BLaER1 (cell line): ENCODE measurements around the gene CD55.

Experiments used
- H3K27ac ChIP-seq: shearing (Covaris generic); formaldehyde crosslinking; 2 replicates; pipeline ENCODE4 v1.8.1; 2022
- H3K27me3 ChIP-seq: shearing (Covaris generic); formaldehyde crosslinking; 2 replicates; pipeline ENCODE4 v1.8.1; 2022
- H3K36me3 ChIP-seq: shearing (Covaris generic); formaldehyde crosslinking; 2 replicates; pipeline ENCODE4 v1.8.1; 2022
- H3K4me1 ChIP-seq: shearing (Covaris generic); formaldehyde crosslinking; 2 replicates; pipeline ENCODE4 v1.8.1; 2022
- H3K4me2 ChIP-seq: shearing (Covaris generic); formaldehyde crosslinking; 2 replicates; pipeline ENCODE4 v1.8.1; 2022
- H3K4me3 ChIP-seq: shearing (Covaris generic); formaldehyde crosslinking; 2 replicates; pipeline ENCODE4 v1.8.1; 2022
- H3K9ac ChIP-seq: shearing (Covaris generic); formaldehyde crosslinking; 2 replicates; pipeline ENCODE4 v1.8.1; 2022
- H3K9me3 ChIP-seq: shearing (Covaris generic); formaldehyde crosslinking; 2 replicates; pipeline ENCODE4 v1.8.1; 2022
- H4K20me1 ChIP-seq: shearing (Covaris generic); formaldehyde crosslinking; 2 replicates; pipeline ENCODE4 v1.8.1; 2022
- Cebpa-rat ChIP-seq: shearing (Covaris generic); IDR thresholded peaks from 2 replicates; pipeline ENCODE4 v1.8.1; 2022

The CD55 gene

DNA sequence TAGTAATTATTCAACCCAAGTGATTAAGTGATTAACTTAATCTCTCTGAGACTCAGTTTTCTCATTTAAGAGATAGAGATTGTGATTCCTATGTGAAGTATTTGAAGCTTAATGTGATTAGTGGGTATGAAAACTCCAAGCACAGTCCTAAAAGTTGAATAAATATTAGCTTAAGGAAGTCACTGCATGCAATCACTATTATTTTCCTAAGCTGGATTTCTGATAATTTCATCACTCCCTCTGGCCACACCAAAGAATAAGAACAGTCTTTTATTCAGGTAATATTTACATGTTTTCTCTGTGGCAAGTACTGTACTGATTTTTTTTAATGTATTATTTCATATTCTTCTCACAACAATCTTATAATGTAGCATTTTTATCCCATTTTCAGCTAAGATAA is 31.1 kb downstream of the CD55 start:
- Histone ChIP-seq H3K4me3 (no peak overlapping the region), H3K27ac (no peak overlapping the region), H3K9ac (no peak overlapping the region), H3K9me3 (peaks cover 14% of the 10 kb centered on the region), H3K27me3 (no peaks in the 10 kb centered on the region), H3K4me1 (no peaks in the 10 kb centered on the region), H3K4me2 (no peak overlapping the region), H4K20me1 (no peaks in the 10 kb centered on the region), H3K36me3 (peaks cover 16% of the 10 kb centered on the region)
- no peak for TF ChIP-seq Cebpa-rat

DNA sequence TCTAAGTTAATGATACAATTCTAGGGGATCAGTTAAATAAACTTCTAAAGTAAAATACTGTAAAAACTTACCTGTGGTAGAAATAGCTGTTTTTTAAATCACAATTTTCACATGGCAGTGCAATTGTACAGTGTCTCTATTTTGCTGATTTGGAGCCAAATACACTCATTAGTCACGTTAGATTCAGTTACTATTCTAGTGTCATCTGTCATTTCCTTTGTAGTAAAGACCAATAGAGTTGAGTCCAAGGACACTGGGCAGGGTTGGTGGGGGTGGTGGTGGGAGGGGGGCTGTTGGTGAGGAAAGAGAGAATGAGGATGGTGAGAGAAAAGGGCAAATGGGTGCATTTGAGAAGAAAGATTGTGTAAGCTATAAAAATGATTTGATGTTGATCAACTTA is 33.6 kb downstream of the CD55 start:
- TF ChIP-seq Cebpa-rat, result no peak
- Histone ChIP-seq H3K4me3 (no peak overlapping the region), H3K27ac (no peak overlapping the region), H3K36me3 (no peaks in the 10 kb centered on the region; the same call in 1 of the 2 replicates), H3K4me1 (no peaks in the 10 kb centered on the region), H3K27me3 (no peaks in the 10 kb centered on the region), H3K9me3 (no peaks in the 10 kb centered on the region), H3K9ac (no peak overlapping the region), H4K20me1 (no peaks in the 10 kb centered on the region), H3K4me2 (no peak overlapping the region)

DNA sequence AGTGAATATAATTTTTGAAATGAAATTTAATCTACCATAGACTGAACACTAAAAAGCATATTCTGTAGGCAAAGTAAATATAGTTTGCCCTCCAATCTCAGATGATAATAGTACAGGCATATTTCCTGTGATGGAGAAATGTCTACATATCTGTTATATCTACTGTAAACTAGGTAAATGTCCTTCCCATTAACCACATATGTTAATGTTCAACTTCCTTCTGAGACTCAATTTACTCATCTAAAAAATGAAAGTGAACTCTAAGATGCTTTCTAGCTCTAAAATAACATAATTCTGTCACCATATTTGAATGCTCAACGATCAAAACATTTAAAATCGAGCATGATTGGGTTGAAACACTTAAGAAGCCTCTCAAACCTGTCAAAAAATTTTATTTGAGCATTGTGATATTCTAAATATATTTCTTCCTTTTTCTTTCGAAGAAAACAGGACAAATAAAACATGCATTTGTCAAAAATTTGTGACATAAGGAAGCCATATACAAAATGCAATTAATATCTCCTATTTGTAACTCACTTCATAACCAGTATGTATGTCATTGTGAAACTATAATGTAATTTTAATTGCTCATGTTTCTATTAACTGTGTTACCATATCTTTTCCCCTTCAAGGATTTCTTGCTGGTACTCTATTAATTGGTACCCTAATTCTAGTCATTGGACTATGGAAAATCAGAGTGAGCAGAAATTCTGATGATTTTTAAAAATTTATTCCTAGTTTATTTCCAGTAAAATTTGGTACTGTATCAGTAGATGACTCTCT is 34.2 kb downstream of the CD55 start:
- H3K4me2 ChIP-seq, result no peak overlapping the region
- no peaks in the 10 kb centered on the region for H3K27me3 ChIP-seq
- no peak for TF ChIP-seq Cebpa-rat
- H3K9me3 ChIP-seq, result no peaks in the 10 kb centered on the region
- no peak overlapping the region for H3K9ac ChIP-seq
- H3K36me3 ChIP-seq, result no peaks in the 10 kb centered on the region
- no peak overlapping the region for H3K4me3 ChIP-seq
- no peaks in the 10 kb centered on the region for H3K4me1 ChIP-seq
- no peak overlapping the region for H3K27ac ChIP-seq
- H4K20me1 ChIP-seq, result no peaks in the 10 kb centered on the region

DNA sequence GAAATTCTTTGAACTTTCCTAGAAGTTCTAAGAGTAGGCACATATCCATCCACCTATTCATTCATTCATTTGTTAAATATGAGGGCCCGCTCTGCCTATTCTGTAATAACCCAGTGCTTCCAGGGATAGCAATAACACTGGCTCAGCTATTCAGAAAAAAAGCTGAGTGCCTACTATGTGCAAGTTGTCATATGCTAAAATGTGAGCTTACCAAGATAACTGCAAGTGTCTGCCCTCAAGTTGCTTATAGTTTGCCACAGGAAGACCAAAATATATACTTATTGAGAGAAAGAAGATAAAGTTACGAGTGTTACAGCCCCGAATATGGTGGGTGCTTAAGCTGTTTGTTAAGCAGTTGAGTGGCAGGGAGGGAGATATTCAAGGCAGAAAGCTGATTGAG is 39.6 kb downstream of the CD55 start:
- no peaks in the 10 kb centered on the region for H4K20me1 ChIP-seq

DNA sequence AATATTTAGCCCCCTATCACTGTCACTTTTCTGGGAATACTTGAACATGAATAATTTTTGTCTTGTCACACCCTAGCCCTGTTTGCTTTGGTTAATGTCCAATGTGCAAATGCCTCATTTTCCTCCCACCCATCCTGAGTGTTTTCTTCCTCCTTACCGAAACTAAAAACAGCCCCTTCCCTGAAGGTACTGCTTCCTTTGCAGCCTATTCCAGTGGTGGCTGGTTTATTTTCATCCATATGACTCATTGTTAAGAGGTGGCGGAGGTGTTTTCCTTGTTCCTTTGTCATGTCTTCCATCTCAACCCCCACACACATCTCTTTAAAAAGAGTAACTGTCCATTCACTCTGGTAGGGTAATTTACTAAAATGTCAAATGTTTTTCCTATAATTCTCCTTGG is 40.4 kb downstream of the CD55 start:
- TF ChIP-seq Cebpa-rat, result no peak
- Histone ChIP-seq H3K4me2 (no peak overlapping the region), H3K36me3 (0 out of 2 replicates have a peak, but pooled peaks cover 4% of the 10 kb centered on the region), H3K9ac (no peak overlapping the region), H3K4me3 (no peak overlapping the region), H4K20me1 (no peaks in the 10 kb centered on the region), H3K9me3 (no peaks in the 10 kb centered on the region), H3K27ac (no peak overlapping the region), H3K27me3 (no peaks in the 10 kb centered on the region), H3K4me1 (no peaks in the 10 kb centered on the region)

More for the DNA sequence above, 39.6 kb downstream of the CD55 start:
- no peak overlapping the region for H3K4me3 ChIP-seq
- TF ChIP-seq Cebpa-rat, result no peak
- H3K4me2 ChIP-seq, result no peak overlapping the region
- no peak overlapping the region for H3K9ac ChIP-seq
- H3K4me1 ChIP-seq, result no peaks in the 10 kb centered on the region
- 0 out of 2 replicates have a peak, but pooled peaks cover 4% of the 10 kb centered on the region for H3K36me3 ChIP-seq
- H3K9me3 ChIP-seq, result no peaks in the 10 kb centered on the region
- H3K27ac ChIP-seq, result no peak overlapping the region
- no peaks in the 10 kb centered on the region for H3K27me3 ChIP-seq

DNA sequence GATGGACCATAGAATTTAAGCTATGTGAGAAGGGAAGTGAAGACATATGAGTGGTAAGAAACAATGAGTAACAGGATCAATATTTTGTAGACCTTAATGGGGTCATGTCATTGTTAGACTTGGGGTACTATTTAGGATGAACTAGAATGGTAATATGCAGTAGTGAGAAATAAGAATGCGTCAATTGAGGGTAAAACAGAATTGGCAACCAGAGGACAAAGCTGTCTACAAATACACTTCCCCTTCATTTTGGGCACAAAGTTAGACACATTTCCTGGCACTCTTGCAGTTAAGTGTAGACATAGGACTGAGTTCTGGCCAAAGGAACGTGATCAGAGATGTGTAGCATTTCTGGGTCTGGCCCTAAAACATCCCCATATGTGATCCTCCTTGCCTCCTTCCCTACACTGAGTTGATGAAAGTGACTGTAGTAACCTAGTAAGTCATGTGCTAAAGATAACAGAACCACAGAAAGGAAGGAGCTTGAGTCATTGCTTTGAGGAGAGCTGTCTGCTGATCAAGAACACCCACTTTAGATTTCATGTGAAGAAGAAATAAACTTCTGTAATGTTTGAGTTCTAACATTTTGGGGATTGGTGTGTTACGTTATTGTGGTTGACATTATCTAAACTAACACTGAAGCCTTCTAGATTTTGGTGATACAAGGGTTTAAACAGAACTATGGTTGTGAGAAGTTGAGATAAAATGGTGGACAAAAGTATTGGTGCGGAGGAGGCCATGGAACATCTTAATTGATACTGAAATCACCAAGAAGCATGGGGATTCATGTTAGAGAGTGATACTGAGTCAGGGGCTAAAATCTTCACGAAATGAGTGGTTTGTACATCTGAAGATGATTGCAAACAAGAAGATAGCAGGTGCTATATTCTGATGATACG is 41.7 kb downstream of the CD55 start:
- H4K20me1 ChIP-seq, result no peaks in the 10 kb centered on the region
- H3K27me3 ChIP-seq, result no peaks in the 10 kb centered on the region
- 0 out of 2 replicates have a peak, but pooled peaks cover 4% of the 10 kb centered on the region for H3K36me3 ChIP-seq
- TF ChIP-seq Cebpa-rat, result no peak
- H3K4me3 ChIP-seq, result no peak overlapping the region
- H3K4me2 ChIP-seq, result no peak overlapping the region
- no peaks in the 10 kb centered on the region for H3K4me1 ChIP-seq
- H3K9ac ChIP-seq, result no peak overlapping the region
- H3K9me3 ChIP-seq, result no peaks in the 10 kb centered on the region
- no peak overlapping the region for H3K27ac ChIP-seq

DNA sequence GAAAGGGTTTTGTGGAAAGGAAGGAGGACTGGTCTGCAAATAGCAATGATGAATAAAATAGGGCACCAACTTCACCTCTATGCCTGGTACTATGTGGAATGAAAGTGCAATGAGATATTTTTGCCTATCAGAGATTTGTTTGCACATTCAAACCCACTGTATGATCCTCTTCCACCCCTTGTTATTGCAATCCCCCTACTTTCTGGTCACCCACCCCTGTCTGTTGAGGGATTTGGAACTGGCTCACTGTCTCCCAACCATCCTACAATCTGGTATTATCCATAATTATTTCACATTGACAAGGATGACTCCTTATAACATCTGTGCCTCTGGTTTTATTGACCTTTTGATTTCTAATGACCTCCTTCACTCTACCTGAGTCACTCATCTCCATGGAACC is 42.4 kb downstream of the CD55 start:
- H3K4me2 ChIP-seq, result no peak overlapping the region

DNA sequence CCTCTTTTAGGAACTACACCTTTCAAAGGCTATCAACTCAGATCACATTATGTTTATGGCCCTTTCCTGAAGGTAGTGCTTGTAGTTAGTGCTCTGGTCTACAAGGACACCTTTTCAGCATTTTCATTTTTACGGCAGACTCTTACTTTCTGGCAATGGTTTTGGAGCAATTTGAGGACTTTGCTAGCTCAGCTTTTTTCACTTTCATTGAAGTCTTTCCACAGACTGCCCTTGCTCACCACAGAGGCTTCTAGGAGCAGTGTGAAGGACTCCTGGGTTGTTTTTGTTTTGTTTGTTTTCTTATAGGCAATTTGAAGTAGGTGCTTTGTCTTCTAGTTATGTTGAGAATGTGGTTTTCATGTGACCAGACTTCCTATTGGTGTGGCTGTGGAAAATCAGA is 43.1 kb downstream of the CD55 start:
- Histone ChIP-seq H3K27me3 (no peaks in the 10 kb centered on the region), H4K20me1 (no peaks in the 10 kb centered on the region), H3K36me3 (0 out of 2 replicates have a peak, but pooled peaks cover 4% of the 10 kb centered on the region), H3K4me2 (no peak overlapping the region), H3K4me3 (no peak overlapping the region), H3K9me3 (no peaks in the 10 kb centered on the region), H3K27ac (no peak overlapping the region), H3K9ac (no peak overlapping the region), H3K4me1 (no peaks in the 10 kb centered on the region)
- no peak for TF ChIP-seq Cebpa-rat

More for the DNA sequence above, 42.4 kb downstream of the CD55 start:
- H3K4me3 ChIP-seq, result no peak overlapping the region
- no peaks in the 10 kb centered on the region for H3K4me1 ChIP-seq
- TF ChIP-seq Cebpa-rat, result no peak
- H3K27me3 ChIP-seq, result no peaks in the 10 kb centered on the region
- no peaks in the 10 kb centered on the region for H3K9me3 ChIP-seq
- H3K36me3 ChIP-seq, result 0 out of 2 replicates have a peak, but pooled peaks cover 4% of the 10 kb centered on the region
- H4K20me1 ChIP-seq, result no peaks in the 10 kb centered on the region
- H3K27ac ChIP-seq, result no peak overlapping the region
- H3K9ac ChIP-seq, result no peak overlapping the region

DNA sequence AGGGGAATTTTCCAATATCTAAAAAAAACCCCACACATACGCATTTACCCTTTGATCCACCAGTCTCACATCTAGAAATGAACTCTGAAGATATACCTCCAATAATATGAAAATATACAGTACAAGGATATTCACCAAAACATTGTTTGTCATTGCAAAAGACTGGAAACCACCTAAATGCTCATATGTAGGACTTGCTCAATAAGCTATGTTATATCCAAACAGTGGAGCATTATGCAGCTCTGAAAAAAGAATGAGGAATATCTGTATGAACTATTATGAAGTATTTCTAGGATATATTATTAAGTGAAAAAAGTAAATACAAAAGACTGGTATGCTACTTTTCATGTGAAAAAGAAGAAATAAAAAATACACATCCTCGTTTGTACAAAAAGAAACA is 43.6 kb downstream of the CD55 start:
- Histone ChIP-seq H4K20me1 (no peaks in the 10 kb centered on the region), H3K36me3 (0 out of 2 replicates have a peak, but pooled peaks cover 4% of the 10 kb centered on the region), H3K9ac (no peak overlapping the region), H3K9me3 (no peaks in the 10 kb centered on the region), H3K4me3 (no peak overlapping the region), H3K4me2 (no peak overlapping the region), H3K27me3 (no peaks in the 10 kb centered on the region), H3K27ac (no peak overlapping the region), H3K4me1 (no peaks in the 10 kb centered on the region)
- TF ChIP-seq Cebpa-rat, result no peak

DNA sequence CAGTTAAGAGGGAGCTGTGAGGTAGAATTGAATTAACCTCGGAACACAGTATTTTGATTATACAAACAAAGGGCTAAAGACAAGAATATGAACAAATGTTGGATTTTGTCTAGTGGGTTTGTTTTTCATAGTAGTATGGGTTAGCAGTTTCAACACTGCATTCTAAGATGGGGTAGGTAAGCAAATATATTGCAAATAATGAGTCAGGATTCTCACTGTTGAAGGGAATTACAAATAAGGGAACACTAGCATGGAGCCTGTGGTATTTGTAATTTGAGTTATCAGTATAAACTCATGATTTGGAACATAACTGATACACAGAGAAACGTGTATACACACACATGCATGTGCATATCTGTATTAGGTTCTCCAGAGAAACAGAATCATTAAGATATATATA is 44.5 kb downstream of the CD55 start:
- Histone ChIP-seq H3K4me1 (no peaks in the 10 kb centered on the region), H3K9ac (no peak overlapping the region), H3K4me3 (no peak overlapping the region), H3K27me3 (no peaks in the 10 kb centered on the region), H4K20me1 (no peaks in the 10 kb centered on the region), H3K27ac (no peak overlapping the region), H3K4me2 (no peak overlapping the region), H3K9me3 (0 out of 2 replicates have a peak, but pooled peaks cover 2% of the 10 kb centered on the region), H3K36me3 (0 out of 2 replicates have a peak, but pooled peaks cover 4% of the 10 kb centered on the region)
- TF ChIP-seq Cebpa-rat, result no peak
